Endothelial cell of umbilical vein (primary cell): ENCODE data around the gene SLC25A48. TPM values are rescaled to one million over a fixed set of nuclear protein-coding genes. Genes with fewer than 3 reads are reported as not detected.

Experiments
- BruUV-seq: library from RNA; stranded (reverse); fragments of 400-500 nt; replicated peaks from 2 replicates; lab custom pipeline; 2021; lab: Mats Ljungman, UMichigan
- CTCF ChIA-PET: fragments of 300-600, 350-600 bp; sonication (Branson Sonifier 250); formaldehyde crosslinking; loops from one replicate; lab custom pipeline; 2021; ENCODE audit warnings: antibody characterized with exemption, inconsistent platforms; lab: Charles Lee
- POLR2A ChIA-PET: fragments of 300-600, 350-600 bp; sonication (Branson Sonifier 250); formaldehyde crosslinking; loops from one replicate; lab custom pipeline; 2021; ENCODE audit warnings: antibody characterized with exemption, inconsistent platforms; lab: Charles Lee
- DNase-seq: peaks from one replicate; pipeline ENCODE4 v3.0.0-alpha.2; 2011; ENCODE audit warnings: low read depth, low spot score
- FAIRE-seq: peaks from 2 replicates; lab custom pipeline; 2011; peaks lifted over from hg19 to GRCh38; lab: Jason Lieb, UNC
- H2AFZ ChIP-seq: 2 replicates; pipeline ENCODE4 v1.6.0; 2012; ENCODE audit warnings: low read depth, low read length, control low read depth, inconsistent platforms
- H3K27ac ChIP-seq: 2 replicates; pipeline ENCODE4 v1.5.1; 2011; ENCODE audit warnings: low read depth, mild to moderate bottlenecking, control low read depth, low read length, moderate library complexity; ENCODE audit not compliant: insufficient read depth
- H3K27me3 ChIP-seq, 2 experiments: 2 replicates each; pipeline versions ENCODE4 v1.6.0 to v1.6.1; 2011; ENCODE audit warnings: low read length in 2 of 2, mixed read lengths in 1 of 2; ENCODE audit not compliant: control insufficient read depth in 2 of 2, insufficient read depth in 2 of 2
- H3K36me3 ChIP-seq, 2 experiments: 2 replicates in 1 of 2; 3 replicates in 1 of 2; pipeline ENCODE4 v1.5.1; 2011; ENCODE audit warnings: low read length in 2 of 2, mild to moderate bottlenecking in 1 of 2, moderate library complexity in 1 of 2; ENCODE audit not compliant: control insufficient read depth in 2 of 2, insufficient read depth in 2 of 2; ENCODE audit errors: extremely low read depth in 1 of 2
- H3K4me1 ChIP-seq: 3 replicates; pipeline ENCODE4 v1.5.1; 2011; ENCODE audit warnings: mild to moderate bottlenecking, low read length; ENCODE audit not compliant: control insufficient read depth, insufficient read depth; ENCODE audit errors: extremely low read depth
- H3K4me2 ChIP-seq: 2 replicates; pipeline ENCODE4 v1.6.1; 2011; ENCODE audit warnings: low read length, control low read depth, mixed read lengths; ENCODE audit not compliant: insufficient read depth
- H3K4me3 ChIP-seq, 3 experiments: fragments of 200-600 bp in 1 of 3; sonication (generic), shearing (Covaris generic) in 1 of 3; replicated peaks in 1 of 3; 2 replicates each; pipeline ENCODE4 v1.5.1; 2011 to 2016; ENCODE audit warnings: control low read depth in 3 of 3, low read length in 3 of 3, mild to moderate bottlenecking in 2 of 3, inconsistent platforms in 1 of 3, low read depth in 1 of 3, moderate library complexity in 1 of 3; ENCODE audit not compliant: insufficient read depth in 1 of 3
- H3K79me2 ChIP-seq: 2 replicates; pipeline ENCODE4 v1.6.0; 2012; ENCODE audit warnings: low read length, inconsistent platforms; ENCODE audit not compliant: control insufficient read depth, insufficient read depth
- H3K9ac ChIP-seq: replicated peaks from 2 replicates; pipeline ENCODE3; 2011; ENCODE audit warnings: low read length, control low read depth; ENCODE audit not compliant: insufficient read depth; ENCODE audit errors: extremely low read depth
- H3K9me1 ChIP-seq: replicated peaks from 3 replicates; pipeline ENCODE4 v1.6.0; 2011; ENCODE audit warnings: mild to moderate bottlenecking, low read length; ENCODE audit not compliant: control insufficient read depth, insufficient read depth; ENCODE audit errors: extremely low read depth
- H3K9me3 ChIP-seq: replicated peaks from 2 replicates; pipeline ENCODE4 v1.5.1; 2012; ENCODE audit warnings: low read length, inconsistent platforms; ENCODE audit not compliant: control insufficient read depth, insufficient read depth
- H4K20me1 ChIP-seq: replicated peaks from 2 replicates; pipeline ENCODE3; 2011; ENCODE audit warnings: mild to moderate bottlenecking, low read length; ENCODE audit not compliant: control insufficient read depth, insufficient read depth; ENCODE audit errors: extremely low read depth
- CTCF ChIP-seq, 2 donors: IDR thresholded peaks; 1 replicate in 1 of 2; 2 replicates in 1 of 2; pipeline ENCODE4 v1.5.1; 2011; ENCODE audit warnings: low read length in 2 of 2, mild to moderate bottlenecking in 2 of 2, moderate library complexity in 2 of 2, control low read depth in 1 of 2, inconsistent platforms in 1 of 2, low read depth in 1 of 2; ENCODE audit not compliant: insufficient read depth in 1 of 2; ENCODE audit errors: extremely low read depth in 1 of 2
- EZH2 ChIP-seq: IDR thresholded peaks from 2 replicates; pipeline ENCODE4 v1.6.1; 2012; ENCODE audit warnings: borderline replicate concordance, low read depth, mild to moderate bottlenecking, moderate library complexity, low read length, inconsistent platforms; ENCODE audit not compliant: severe bottlenecking
- FOS ChIP-seq: IDR thresholded peaks from 2 replicates; pipeline ENCODE4 v1.6.1; 2011; ENCODE audit warnings: mild to moderate bottlenecking, low read length, moderate library complexity, borderline replicate concordance; ENCODE audit not compliant: insufficient read depth
- GATA2 ChIP-seq: IDR thresholded peaks from 2 replicates; pipeline ENCODE4 v1.7.0; 2011; ENCODE audit warnings: low read depth, mild to moderate bottlenecking, moderate library complexity, mixed read lengths, low read length; ENCODE audit not compliant: insufficient read length, insufficient read depth
- JUN ChIP-seq: IDR thresholded peaks from 2 replicates; pipeline ENCODE4 v1.6.1; 2011; ENCODE audit warnings: borderline replicate concordance, low read depth; ENCODE audit not compliant: insufficient read length, insufficient read depth
- MYC ChIP-seq: IDR thresholded peaks from one replicate; pipeline ENCODE4 v1.6.1; 2011; ENCODE audit warnings: mild to moderate bottlenecking, low read depth, low read length
- POLR2A ChIP-seq: IDR thresholded peaks from 2 replicates; pipeline ENCODE4 v1.6.1; 2012; ENCODE audit warnings: low read depth, mild to moderate bottlenecking, control low read depth, low read length
- POLR2AphosphoS5 ChIP-seq: IDR thresholded peaks from 2 replicates; pipeline ENCODE4 v1.6.1; 2012; ENCODE audit warnings: low read depth, mild to moderate bottlenecking, control low read depth, low read length, moderate library complexity; ENCODE audit not compliant: insufficient read depth
- dilution Hi-C: fragments of 300-500 bp; cut with MboI; formaldehyde crosslinking; loops from one replicate; pipeline ENCODE4 v1.15.0; 2019; ENCODE audit warnings: low sequenced_read_pairs; ENCODE audit not compliant: extremely low pct_ligation_motif_present
- intact Hi-C: fragments of 100-400 bp; cut with micrococcal nuclease; formaldehyde crosslinking; loops from one replicate; pipeline ENCODE4 v1.10.0; 2022
- polyA plus RNA-seq, 4 experiments: library from polyadenylated mRNA; depleted of rRNA in 3 of 4; stranded (reverse) in 3 of 4; unstranded in 1 of 4; fragments of >200 nt; gene quantifications; 2 replicates each; pipeline versions ENCODE4 v1.2.1 to v1.2.3, GENCODE V29; 2011 to 2012; ENCODE audit warnings: missing spikeins in 1 of 4
- total RNA-seq: library from RNA; stranded (reverse); gene quantifications from 2 replicates; pipeline ENCODE4 v1.2.3, GENCODE V29; 2021
- TF ChIP-seq, protein P1 (sequence below): IDR thresholded peaks from 2 replicates; pipeline ENCODE4 v1.6.1; 2011; ENCODE audit not compliant: insufficient read depth, insufficient read length

SLC25A48 gene
- total and polyA plus RNA-seq, 2 donors (not counting 3 experiments of a cell fraction or from before 2014, with no cell fraction given): not detected

- no peak for FAIRE-seq
Observed at GRCh38 chr5:135868681-135869080, 34.2 kb downstream of the SLC25A48 start.

GRCh38 chr5:135869276-135869675, 34.8 kb downstream of the SLC25A48 start:
- no TSS peak for BruUV-seq
- Histone ChIP-seq H3K79me2 (no peaks in the 10 kb centered on the region), H3K4me1 (no peaks in the 10 kb centered on the region), H3K9me1 (no peaks in the 10 kb centered on the region), H3K9ac (no peak overlapping the region), H3K27ac (no peak overlapping the region), H3K4me3 (no peak overlapping the region), H3K27me3 (no peaks in the 10 kb centered on the region), H2AFZ (no peak overlapping the region), H3K36me3 (no peaks in the 10 kb centered on the region), H3K4me2 (no peak overlapping the region), H3K9me3 (no peaks in the 10 kb centered on the region), H4K20me1 (no peaks in the 10 kb centered on the region)
- CTCF ChIA-PET: no interaction called here
- POLR2A ChIA-PET: no interaction called here
- TF ChIP-seq, protein P1, sequence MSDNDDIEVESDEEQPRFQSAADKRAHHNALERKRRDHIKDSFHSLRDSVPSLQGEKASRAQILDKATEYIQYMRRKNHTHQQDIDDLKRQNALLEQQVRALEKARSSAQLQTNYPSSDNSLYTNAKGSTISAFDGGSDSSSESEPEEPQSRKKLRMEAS: no peak
- TF ChIP-seq GATA2: no peak
- TF ChIP-seq CTCF (IDR thresholded peaks at IDR 0.05; ENCODE audit: extremely low read depth in 1 of 2, insufficient read depth in 1 of 2, low read depth in 1 of 2, low read length in 2 of 2): no peak
- no peak for TF ChIP-seq MYC
- no peak for TF ChIP-seq JUN
- no peak for TF ChIP-seq POLR2AphosphoS5
- TF ChIP-seq POLR2A: no peak
- TF ChIP-seq FOS: no peak
- FAIRE-seq: no peak
- intact Hi-C loops (no loop called here), dilution Hi-C loops (no loop called here)
- no peak for DNase-seq

More at GRCh38 chr5:135868681-135869080, 34.2 kb downstream of the SLC25A48 start:
- intact Hi-C loops (no loop called here), dilution Hi-C loops (no loop called here)
- ChIA-PET CTCF (no interaction called here), POLR2A (no interaction called here)
- no peak for DNase-seq
- no TSS peak for BruUV-seq
- Histone ChIP-seq H2AFZ (no peak overlapping the region), H3K9me3 (no peaks in the 10 kb centered on the region), H3K27ac (no peak overlapping the region), H3K36me3 (no peaks in the 10 kb centered on the region), H3K27me3 (no peaks in the 10 kb centered on the region), H3K79me2 (no peaks in the 10 kb centered on the region), H3K4me2 (no peak overlapping the region), H3K4me1 (no peaks in the 10 kb centered on the region), H3K9me1 (no peaks in the 10 kb centered on the region), H3K9ac (no peak overlapping the region), H4K20me1 (no peaks in the 10 kb centered on the region), H3K4me3 (no peak overlapping the region)
- TF ChIP-seq, protein P1: no peak
- TF ChIP-seq MYC: no peak
- TF ChIP-seq GATA2: no peak
- TF ChIP-seq POLR2AphosphoS5: no peak
- TF ChIP-seq FOS: no peak
- no peak for TF ChIP-seq JUN
- TF ChIP-seq EZH2: no peak
- TF ChIP-seq POLR2A: no peak
